Nucleus accumbens (tissue), 56 donors: Measurements from ENCODE around the gene MTMR3.
"Not testable (repeated sequence)": the region's sequence is repeated elsewhere in the genome, so short reads cannot be mapped to it uniquely, and the experiment has no call there.

Source experiments
- DNase-seq, 56 donors: peaks; one replicate each; lab custom pipeline; 2025; lab: John Stamatoyannopoulos, UW

The MTMR3 gene

DNA sequence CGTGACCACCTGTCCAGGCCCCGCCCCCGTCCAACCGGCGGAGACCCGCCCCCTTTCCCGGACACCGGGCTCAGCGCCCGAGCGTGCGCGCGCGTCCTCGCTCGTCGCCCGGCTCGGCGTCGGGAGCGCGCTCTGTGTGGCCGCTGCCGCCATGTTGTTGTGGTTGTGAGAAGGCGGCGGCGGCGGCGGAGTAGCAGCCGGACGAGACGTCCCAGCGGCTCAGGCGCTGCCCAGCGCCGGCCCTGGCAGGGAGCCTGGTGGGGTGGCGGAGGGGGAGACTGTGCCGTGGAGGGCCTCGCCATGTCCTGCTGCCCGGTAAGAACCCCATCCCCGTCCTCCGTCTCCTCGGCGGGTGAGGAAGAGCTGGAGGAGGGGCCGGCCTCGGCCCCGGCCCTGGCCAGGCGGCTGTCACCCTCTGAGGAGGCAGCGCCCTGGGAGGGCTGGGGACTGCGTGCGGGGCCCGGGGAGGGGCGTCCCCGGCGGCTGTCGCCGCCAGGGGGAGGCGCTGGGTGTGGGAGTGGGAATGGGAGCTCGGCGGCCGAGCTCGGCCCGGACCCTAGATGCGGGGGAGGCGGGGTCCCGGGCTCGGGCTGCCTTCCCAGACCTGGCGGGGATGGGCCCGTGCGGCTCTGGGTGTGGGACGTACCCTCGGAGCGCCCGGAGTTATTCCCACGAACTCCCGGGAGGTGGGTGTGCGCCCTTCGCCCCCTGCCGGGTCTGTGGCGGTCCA is at the start of gene MTMR3:
TSS of gene MTMR3 (plus strand) at position 130 of the 730 bp plus-strand sequence. CDS start 87,886 bp downstream, outside the sequence.
- peak in 55 of 56 donors; percentile 35 to 95 (median 86) for DNase-seq

DNA sequence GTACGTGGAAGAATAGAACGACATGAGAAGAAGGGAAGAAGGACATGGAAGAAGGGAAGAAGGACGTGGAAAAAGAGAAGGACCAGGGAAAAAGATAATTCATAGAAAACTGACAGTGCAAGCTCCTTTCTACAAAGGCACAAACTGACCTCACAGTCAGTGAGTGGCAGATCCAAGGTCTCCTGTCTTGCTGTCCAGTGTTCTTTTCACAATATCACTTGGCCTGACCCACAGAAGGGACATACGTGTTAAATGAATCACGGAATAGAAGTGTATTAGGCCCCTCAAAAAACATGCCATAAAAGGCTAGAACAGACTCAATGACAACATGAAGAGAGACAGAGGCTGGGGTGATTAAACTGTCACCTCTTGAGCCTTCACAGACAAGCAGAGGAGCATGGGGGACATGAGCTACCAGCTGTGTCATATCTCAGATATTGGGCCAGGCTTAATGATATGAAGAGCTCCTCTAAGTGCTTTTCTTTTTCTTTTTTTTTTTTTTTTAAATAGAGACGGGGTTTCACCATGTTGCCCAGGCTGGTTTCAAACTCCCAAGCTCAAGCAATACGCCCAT is 49.5 kb upstream of the MTMR3 start:
- no peak for DNase-seq

- no peak for DNase-seq
These were observed 48.9 kb upstream of the MTMR3 start for GRCh38 chr22:29834046-29834445.

GRCh38 chr22:29836791-29837370 is 46.1 kb upstream of the MTMR3 start:
- not testable (repeated sequence) for DNase-seq

DNA sequence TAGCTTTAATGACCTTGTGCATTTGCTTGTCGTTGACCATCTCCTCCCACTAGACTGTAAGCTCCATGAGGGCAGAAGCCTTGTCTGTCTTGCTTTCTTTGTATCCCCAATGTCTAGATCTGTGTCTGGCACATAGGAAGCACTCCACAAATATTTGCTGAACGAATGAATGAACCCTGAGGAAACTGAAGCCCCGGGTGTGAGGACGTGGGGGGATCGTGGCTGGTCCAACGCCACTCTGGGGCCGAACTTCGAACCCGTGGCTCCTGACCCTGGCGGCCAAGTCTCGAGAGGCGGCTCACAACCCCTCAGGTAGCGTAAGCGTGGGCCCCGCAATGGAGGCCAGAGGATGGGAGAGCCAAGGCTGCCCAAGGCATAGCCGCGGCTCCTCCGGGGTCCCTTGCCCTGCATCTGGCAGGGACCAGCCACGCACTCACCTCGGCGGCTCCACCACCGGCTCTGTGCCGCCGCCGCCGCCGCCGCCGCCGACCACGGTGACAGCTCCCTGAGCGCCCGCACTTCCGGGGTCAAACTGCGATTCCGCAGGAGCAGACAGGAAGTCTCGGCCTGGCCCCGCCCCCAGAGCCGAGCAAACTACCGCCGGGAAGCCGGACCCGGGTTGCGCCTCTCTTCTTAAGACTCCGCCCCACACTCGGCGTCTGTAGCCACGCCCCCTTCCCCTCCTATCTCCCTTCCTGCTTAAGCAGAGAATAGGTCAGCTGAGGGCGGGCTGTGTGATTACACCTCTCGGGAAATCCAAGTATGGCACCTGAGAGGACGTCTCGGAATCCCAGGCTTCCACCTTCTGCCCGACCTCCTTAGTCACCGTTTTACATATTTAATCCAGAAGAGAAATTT is 45.0 kb upstream of the MTMR3 start, which contains the start of gene ASCC2:
TSS of gene ASCC2 (minus strand) at position 534 of the 858 bp plus-strand sequence. CDS start 5,949 bp downstream, outside the sequence.
- DNase-seq: peak; percentile 51 to 99 (median 92)

DNA sequence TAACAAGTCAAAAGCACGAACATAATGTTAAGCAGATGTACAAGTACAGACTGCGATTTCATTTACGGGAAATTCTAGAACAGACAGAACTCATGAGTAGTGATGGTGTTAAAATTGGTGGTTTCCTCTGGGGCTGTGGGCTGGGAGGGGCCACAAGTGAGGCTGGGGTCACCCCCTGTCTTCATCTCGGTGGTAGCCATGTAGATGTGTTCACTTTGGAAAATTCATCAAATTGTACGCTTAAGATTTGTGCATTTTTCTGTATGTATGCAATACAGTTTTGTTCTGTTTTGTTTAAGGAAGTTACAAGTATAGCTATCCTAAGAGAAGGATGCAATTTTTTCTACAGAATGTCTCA is 44.4 kb upstream of the MTMR3 start:
- DNase-seq: no peak

- no peak for DNase-seq
These were observed 43.9 kb upstream of the MTMR3 start for GRCh38 chr22:29839039-29839438.

DNA sequence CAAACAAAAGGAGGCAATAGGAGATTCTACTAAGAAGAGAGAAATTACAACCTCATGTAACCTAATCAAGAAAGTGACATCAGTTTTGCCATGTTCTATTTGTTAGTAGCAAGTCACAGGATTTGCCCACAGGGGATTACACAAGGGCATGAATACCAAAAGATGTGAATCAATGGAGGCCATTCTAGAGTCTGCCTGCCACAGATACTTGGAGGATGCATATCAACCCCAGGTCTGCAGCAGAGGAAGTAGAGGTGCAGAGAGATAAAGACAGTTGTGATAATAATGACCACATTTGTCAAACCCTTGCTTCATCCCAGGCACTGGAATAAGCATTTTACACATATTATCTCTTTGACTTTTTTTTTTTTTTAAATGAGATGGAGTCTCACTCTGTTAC is 42.5 kb upstream of the MTMR3 start:
- no peak for DNase-seq

DNA sequence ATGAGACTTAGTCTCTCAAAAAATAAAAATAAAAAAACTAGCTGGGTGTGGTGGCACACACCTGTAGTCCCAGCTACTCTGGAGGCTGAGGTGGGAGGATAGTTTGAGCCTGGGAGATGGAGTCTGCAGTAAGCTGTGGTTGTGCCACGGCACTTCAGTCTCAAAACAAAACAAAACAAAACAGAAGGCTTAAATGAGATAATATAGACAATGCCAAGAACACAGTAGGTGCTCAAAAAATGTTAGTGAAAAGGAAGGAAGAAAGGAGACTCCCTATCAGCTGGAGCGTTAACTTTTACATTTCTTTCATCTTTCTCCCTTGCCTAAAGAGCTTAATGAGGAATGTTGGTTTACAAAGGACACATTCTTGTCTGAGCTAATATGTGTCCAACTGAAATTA is 40.8 kb upstream of the MTMR3 start:
- no peak for DNase-seq

DNA sequence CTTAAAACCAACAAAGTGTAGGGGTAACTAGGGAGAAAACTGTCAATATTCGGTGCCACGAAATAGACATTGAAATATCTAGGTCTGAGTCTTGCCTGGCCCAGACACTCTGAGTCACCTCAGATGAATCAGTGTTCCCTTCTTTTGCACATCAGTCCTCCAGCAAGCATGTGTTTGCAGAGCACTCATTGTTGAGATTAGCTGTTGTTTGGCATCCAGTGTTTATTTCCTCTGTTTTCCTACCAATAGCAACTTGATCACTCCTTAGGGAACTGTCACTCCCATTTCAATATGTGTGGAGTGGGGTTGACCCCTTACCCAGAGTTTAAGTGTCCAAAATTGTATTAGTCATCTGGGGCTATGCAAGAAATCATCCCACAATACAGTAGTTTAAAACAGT is 40.2 kb upstream of the MTMR3 start:
- DNase-seq: peak in 2 of 56 donors; percentile 2 to 6

- no peak for DNase-seq
These were observed 36.7 kb upstream of the MTMR3 start for GRCh38 chr22:29846290-29846689.

- DNase-seq: no peak
These were observed 34.9 kb upstream of the MTMR3 start for GRCh38 chr22:29848111-29848510.

- DNase-seq: no peak
These were observed 28.5 kb upstream of the MTMR3 start for GRCh38 chr22:29854432-29854831.

GRCh38 chr22:29855611-29856181 is 27.3 kb upstream of the MTMR3 start:
- DNase-seq: peak in 8 of 56 donors; percentile 1 to 48 (median 11)

- DNase-seq: no peak
These were observed 26.5 kb upstream of the MTMR3 start for GRCh38 chr22:29856496-29856895.

GRCh38 chr22:29859030-29859429 is 23.9 kb upstream of the MTMR3 start:
- not testable (repeated sequence) for DNase-seq

DNA sequence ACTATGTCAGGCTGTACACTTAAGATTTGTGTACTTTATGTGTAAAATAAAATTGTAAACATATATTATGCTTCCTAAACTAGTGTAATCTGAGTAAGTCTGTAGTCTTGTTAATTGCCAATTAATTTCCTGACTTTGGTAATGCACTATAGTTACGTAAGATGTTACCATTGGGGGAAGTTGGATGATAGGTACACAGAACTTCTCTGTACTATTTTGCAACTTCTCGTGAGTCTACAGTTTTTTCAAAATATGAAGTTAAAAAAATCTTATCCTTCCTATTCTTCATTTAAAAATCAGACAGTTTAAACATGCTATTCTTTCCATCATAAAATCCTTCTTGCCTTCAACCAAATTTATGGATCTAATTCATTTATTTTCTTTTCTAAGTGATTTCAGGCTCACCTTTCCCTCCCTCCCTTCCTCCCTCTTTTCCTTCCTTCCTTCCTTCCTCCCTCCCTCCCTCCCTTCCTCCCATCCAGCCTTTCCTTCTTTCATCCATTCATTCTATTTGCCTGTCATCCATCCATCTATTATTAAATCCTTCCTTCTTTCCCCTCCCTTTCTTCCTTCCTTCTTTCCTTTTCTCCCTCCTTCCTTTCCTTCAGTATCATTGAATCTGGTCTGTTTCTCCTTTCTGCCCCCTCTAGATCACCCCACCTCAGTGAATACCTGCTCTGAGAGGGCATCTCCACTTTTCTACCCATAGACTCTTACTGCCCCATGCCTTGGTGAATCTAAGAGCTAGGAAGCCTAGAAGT is 22.8 kb upstream of the MTMR3 start:
- DNase-seq: no peak

- no peak for DNase-seq
These were observed 21.2 kb upstream of the MTMR3 start for GRCh38 chr22:29861672-29862297.

DNA sequence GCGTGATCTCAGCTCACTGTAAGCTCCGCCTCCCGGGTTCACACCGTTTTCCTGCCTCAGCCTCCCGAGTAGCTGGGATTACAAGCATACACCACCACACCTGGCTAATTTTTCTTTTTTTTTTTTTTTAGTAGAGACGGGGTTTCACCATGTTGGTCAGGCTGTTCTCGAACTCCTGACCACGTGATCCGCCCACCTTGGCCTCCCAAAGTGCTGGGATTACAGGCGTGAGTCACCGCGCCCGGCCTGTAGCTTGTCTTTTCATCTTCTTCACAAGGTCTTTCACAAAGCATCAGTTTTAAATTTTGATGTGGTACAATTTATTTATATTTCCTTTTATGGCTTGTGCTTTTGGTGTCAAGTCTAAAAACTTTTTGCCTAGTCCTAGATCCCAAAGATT is 17.4 kb upstream of the MTMR3 start:
- DNase-seq: not testable (repeated sequence)
